Measurements from ENCODE around the gene SLC49A3. TPM values are rescaled to one million over a fixed set of nuclear protein-coding genes. Genes with fewer than 3 reads are reported as not detected.
"Not testable (repeated sequence)": the region's sequence is repeated elsewhere in the genome, so short reads cannot be mapped to it uniquely, and the experiment has no call there.

Gene SLC49A3
- total RNA-seq = 0.16 and 0.43 TPM in 2 replicates

DNA sequence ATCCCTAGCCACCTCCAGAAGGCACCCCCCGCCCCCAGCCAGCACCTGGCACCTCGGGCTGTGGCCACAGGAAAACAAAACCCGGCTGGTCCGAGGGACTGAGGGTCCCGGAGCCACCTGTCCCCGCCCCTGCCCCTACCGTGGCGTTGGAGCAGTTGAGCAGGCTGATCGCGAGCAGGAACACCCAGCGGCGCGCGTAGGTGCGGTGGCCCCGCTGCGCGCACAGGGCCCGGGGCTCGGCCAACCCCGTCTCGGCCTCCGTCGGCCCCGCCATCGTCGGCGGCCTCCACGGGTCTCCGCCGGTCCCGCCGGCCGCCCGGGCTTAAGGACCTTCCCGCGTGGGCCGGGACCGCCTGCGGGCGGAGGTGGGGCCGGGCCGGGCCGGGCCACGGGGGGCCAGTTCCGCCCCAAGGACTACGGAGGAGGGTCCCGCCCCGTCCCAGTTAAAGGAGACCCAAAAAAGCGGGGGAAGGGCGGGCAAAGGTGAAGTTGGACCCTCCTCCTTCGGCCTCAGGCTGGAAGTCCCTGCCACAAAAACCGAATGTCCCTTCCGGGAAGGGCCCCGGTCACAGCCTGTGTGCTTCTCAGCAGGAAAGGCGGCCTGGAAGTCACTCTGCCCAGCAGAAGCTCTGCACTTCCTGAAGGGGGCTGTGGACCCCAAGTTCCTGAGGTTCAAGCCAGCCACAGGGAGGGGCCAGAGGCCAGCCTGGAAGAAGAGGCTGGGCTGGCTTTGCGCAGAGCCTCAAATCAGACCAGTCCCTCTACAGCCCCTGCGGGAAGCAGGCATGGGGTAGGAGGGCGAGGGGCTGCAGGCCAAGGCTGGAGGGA lies at the start of gene SLC49A3:
Gene SLC49A3 (minus strand): TSS at position 298 of the 828 bp plus-strand sequence. CDS start 24 bp downstream, at position 274.
- intact Hi-C loops (cut with micrococcal nuclease) = no loop called here

DNA sequence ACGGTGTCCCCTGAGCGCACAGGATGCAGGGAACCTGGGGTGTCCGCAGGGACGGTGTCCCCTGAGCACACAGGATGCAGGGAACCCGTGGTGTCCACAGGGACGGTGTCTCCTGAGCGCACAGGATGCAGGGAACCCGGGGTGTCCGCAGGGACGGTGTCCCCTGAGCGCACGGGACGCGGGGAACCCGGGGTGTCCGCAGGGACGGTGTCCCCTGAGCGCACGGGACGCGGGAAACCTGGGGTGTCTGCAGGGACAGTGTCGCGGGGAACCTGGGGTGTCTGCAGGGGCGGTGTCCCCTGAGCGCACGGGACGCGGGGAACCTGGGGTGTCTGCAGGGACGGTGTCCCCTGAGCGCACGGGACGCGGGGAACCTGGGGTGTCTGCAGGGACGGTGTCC lies 47.6 kb upstream of the SLC49A3 start:
- intact Hi-C loops (cut with micrococcal nuclease) = not testable (repeated sequence)

DNA sequence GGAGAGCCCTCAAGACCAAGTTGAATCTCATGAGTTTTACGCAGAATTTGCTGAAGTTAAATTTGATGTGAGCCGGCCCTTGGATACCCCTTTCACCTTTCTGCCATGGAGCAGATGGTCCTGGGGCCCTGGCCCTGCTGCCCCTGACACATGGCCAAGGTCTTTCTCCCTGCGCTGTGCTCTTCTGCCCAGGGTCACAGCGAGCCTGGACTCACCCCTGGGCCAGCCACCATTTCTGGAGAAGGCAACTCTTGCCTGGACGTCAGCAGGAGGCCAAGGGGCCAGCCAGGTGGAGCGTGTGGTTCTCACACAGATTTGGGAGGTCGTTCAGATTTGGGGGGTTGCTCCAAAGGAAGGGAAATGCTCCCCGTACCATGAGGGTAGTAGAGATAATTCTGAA lies 46.6 kb upstream of the SLC49A3 start:
- intact Hi-C loops (cut with micrococcal nuclease) = no loop called here

DNA sequence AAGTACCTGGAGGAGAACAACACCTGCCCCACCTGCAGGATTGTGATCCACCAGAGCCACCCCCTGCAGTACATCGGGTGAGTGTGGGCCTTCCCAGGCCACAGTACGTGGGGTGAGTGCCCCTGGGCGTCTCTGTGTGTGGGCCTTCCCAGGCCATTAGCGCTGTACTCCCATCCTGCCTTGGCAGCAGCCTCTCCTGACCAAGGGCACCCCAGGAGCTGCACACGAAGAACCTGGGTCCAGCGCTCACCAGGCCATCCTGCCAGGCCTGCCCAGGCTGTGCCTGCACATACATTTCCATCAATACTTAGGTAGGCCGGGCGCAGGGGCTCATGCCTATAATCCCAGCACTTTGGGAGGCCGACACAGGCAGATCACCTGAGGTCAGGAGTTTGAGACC lies 46.0 kb upstream of the SLC49A3 start:
- intact Hi-C loops (cut with micrococcal nuclease) = no loop called here

DNA sequence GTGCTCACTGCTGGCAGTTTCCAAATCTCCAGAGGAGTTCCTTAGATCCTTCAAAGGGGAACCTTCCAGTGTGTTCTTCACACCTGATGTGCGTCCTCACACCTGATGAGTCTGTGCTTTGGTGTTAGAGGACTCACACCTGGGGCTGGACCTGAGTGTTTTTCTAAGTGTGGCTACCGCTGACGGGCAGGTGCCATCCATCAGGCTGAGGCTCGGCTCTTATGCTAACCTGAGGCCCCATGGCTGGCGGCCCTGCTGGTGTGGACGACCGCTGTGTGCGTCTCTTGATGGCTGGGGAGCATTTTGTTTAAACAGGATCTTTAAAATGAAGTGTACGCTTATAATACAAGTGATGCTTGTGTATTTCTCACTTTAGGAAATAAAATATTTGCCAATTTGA lies 45.1 kb upstream of the SLC49A3 start:
- intact Hi-C loops (cut with micrococcal nuclease) = no loop called here

DNA sequence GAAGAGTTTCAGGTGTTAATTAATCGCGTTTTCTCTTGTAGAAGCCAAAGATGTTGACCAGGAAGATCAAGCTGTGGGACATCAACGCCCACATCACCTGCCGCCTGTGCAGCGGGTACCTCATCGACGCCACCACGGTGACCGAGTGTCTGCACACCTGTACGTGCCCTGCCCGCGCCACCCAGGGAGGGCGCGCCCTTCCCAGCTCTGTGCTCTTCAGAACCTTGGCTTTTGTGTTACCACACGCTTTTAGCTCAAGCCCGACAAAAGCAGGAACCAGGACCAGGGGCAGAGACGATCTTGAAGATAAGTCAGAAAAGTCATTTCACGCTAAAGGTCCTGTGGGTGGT lies 44.7 kb upstream of the SLC49A3 start:
- intact Hi-C loops (cut with micrococcal nuclease) = no loop called here

DNA sequence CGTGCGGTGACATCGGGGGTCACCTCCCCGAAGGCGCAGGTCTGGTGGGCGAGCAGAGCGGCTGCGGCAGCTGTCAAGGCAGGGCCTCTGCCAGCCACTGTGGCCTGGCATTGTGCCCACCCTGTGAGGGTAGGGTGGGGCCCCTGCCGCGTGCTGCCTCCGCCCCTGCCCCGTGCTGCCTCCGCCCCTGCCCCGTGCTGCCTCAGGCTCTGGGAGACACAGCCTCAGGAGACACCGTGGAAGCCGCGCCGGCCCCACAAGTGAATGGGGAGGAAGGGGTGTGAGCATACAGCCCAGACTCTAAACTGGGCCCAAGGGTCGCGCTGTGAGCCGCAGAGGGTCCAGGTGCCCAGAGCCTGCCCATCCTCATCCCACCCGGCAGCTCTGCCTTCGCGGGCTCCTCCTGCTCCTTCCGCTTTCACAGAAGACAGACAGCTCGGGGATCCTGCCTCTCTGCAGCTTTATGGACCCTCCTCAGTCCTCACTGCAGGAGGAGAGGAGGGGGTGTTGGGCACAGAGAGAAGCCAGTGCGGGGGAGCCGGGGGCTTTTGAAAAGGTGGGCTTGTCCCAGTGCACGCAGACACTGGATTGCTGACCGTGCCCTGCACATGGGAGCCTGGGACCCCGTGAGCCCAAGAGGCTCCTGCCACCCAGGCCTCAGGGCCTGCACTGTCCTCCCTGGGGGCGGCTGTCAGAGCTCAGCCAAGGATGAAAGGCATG lies 44.1 kb upstream of the SLC49A3 start:
- intact Hi-C loops (cut with micrococcal nuclease) = no loop called here

DNA sequence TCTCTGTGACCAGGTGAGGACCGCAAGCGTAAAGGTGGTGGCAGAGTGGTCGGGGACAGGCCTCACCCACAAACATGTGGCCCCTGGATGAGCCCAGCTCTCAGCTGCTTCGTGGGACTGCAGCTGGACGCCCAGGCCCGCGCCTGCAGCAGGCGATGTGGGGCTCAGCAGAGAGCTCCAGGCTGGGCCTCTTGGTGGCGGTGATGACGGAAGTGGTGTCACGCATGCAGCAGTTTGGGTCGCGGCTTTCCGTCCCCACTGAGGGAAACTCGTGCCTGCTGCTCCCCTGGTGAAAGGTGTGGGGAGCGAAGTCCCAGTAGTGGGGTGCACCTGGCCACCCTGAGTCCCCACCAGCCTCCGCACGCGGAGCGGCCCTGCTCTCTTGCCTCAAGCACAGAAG lies 43.5 kb upstream of the SLC49A3 start:
- intact Hi-C loops (cut with micrococcal nuclease) = no loop called here

DNA sequence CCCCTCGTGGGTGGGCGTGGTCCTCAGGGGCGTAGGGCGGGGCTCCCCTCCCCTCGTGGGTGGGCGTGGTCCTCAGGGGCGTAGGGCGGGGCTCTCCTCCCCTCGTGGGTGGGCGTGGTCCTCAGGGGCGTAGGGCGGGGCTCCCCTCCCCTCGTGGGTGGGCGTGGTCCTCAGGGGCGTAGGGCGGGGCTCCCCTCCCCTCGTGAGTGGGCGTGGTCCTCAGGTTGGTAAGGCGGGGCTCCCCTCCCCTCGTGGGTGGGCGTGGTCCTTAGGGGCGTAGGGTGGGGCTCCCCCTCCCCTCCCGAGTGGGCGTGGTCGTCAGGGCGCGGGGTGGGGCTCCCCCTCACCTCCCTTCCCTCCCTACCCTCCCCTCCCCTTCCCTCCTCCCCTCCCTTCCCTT lies 43.0 kb upstream of the SLC49A3 start:
- intact Hi-C loops (cut with micrococcal nuclease) = not testable (repeated sequence)

DNA sequence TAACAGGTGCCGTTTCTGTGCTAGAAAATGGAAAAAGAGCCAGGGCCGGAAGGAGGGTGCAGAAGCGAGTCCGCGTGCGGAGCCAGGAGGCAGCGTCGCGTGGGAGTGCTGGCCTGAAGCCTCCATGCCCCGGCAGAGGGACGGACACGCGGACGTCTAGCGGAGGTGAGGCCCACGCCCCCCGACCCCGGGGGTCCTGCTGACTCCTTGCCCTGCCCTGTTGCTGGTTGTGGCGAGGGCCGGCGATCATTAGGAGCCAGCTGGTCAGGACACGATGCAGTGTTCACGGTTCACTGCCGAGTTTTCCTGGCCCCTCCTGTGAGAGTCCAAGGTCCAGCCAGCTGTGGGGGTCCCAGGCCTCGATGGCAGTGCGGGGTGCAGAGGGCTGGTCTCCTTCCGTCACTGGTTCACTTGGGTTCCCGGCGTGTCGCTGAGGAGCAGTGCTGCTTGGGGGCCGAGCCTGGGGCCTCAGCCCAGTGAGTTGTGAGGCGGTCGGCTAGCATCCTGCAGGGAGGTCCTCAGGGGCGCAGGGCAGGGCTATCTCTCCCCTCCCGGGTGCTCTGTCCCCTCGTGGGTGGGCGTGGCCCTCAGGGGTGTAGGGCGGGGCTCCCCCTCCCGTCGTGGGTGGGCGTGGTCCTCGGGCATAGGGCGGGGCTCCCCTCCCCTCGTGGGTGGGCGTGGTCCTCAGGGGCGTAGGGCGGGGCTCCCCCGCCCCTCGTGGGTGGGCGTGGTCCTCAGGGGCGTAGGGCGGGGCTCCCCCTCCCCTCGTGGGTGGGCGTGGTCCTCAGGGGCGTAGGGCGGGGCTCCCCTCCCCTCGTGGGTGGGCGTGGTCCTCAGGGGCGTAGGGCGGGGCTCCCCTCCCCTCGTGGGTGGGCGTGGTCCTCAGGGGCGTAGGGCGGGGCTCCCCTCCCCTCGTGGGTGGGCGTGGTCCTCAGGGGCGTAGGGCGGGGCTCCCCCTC lies 42.3 kb upstream of the SLC49A3 start:
- intact Hi-C loops (cut with micrococcal nuclease) = not testable (repeated sequence)

DNA sequence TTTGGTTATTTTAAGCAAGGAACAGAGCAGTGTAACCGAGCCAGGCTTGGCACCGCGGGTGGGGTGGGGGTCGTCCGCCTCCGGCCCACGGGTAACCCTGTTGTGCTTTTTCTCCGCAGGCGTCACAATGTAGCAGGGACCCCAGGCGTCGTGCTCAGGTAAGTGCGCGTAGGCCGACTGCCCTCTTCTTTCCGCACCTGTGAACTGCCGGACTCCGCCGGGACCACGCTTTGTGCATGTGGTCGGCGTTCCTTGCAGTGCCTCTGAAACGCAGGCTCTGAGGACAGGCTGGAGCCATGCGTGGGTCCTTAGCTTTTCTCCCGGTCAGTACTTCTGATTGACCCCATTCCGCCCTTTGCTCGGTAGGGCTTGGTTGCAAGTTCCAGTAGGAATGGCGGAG lies 41.6 kb upstream of the SLC49A3 start:
- intact Hi-C loops (cut with micrococcal nuclease) = no loop called here

DNA sequence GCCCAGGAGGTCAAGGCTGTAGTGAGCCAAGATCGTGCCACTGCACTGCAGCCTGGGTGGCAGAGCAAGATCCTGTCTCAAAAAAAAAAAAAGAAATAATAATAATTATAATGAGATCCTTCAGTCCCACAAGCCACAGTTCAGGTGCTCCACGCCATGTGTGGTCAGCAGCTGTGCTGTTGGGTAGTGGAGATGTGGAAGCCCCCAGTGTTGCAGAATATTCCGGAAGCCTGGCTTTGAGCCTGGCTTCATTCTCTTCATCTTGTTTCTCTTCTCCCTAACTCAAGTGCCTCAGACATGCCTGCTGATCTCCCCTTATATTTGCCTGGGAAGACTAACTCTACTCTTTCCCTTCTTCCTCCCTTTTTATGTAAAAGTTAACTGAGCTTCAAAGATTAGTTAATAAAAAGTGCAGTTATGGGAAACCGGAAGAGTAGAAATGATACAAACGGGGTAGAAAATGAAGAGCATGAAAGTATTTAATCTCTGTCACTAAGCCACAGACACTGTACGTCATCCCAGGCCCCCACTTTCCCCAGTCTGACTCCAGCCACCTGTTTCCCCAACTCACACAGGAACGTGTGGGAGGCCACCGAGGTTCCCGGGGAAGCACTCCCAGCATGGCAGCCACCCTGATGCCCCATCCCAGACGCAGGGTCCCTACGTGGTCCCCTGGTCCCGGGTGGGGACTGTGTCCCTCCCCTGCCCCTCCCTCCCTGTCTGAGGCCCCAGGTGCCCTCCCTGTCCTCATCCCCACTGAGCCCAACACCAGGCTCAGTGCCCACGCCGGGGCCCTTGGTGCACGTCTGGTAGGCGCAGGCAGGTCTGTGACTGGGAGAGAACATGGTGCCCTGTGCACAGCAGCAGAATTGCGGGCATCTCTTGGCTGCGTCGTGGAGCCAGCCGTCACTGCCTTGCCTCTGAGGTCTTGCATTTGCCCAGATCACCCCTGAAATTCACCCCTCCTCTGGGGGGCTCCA lies 40.7 kb upstream of the SLC49A3 start:
- intact Hi-C loops (cut with micrococcal nuclease) = no loop called here

DNA sequence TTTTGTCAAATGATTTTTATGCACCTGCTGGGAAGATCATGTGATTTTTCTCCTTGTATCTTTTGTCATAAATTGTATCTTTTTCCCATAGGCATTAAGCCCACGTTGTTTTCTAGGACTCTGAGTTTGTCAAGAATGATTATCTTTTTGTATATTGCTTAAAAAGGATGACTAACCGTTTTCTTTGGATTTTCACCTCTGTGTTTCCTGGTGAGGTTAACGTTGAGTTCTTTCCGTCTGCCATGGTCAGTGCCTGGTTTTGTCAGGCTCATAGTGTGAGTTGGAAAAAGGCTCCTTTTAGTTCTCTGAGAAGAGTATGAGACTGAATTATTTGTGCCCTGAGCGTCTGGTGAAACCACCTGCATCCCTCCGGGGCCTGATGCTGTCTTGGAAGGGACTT lies 38.6 kb upstream of the SLC49A3 start:
- intact Hi-C loops (cut with micrococcal nuclease) = no loop called here

DNA sequence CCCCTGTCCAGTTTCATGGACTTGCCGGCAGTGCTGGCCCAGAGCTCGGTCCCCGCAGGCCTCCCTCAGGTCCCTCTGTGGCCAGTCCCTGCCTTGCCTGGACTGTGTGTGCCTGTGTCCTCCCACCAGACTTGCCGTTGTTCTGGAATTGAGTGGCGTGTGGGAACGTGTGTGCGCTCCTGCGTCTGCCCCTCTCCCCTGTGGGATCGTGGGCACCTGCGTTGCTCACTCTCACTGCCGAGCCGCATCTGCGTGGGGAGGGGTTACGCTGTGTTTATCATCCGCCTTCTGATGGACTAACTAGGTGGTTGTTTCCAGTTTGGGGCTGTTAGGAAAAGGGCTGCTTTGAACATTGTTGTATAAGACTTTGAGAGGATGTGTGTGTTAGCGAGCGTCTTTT lies 37.9 kb upstream of the SLC49A3 start:
- intact Hi-C loops (cut with micrococcal nuclease) = no loop called here

DNA sequence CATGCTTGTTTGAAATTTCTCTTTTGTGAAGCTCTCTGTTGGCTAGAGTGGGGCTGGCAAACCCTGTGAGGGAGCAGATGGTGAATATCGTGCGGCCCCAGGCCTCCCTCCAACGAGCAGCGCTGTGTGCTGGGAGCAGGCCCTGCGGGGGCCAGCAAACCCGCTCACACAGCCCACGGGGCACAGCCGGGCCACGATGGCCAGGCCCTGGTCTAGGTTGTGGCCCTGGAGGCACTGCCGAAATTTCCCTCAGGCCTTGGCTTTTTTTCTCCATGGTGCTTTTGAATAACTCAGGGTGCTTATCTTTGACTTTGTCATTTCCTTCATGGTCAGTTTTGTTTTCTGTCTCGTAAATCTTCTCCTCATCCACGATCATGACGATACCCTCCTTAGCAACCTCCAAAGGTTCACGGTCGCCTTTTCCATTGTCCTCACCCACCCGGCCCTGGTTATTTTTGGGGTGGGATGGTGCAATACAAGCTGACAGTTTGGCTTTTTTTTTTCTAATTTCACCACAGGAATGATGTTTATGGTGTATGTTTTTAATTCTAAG lies 37.4 kb upstream of the SLC49A3 start:
- intact Hi-C loops (cut with micrococcal nuclease) = no loop called here

DNA sequence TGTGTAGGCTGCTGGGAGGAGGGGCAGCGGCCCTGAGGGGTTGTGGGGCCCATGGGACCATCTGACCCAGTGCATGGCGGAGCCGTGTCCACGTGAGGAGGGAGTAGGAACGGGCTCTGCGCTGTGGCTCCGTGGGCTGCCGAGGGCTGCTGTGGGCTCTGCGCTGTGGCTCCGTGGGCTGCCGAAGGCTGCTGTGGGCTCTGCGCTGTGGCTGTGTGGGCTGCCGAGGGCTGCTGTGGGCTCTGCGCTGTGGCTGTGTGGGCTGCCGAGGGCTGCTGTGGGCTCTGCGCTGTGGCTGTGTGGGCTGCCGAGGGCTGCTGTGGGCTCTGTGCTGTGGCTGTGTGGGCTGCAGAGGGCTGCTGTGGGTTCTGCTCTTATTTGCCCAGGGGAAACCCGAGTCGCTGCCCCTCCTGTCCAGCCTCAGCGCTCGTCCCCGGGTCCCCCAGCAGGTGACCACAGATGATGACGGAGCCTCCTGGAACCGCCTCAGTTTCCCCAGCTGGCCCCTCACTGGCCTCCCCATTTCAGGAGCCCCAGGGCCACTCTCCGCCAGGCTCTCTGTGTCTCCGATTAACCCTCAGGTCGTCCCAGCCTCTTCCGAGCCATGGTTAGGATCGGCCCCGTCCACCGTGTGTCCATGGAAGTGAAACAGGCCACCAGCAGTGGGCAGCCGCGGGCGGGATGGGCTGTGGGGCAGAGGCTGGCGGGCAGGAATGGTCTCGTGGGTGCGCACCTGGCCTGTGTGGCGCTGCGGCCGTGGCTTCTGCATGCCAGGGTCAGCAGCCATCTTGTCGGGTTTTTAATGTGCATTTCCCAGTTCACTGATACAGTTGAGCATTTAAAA lies 36.7 kb upstream of the SLC49A3 start:
- intact Hi-C loops (cut with micrococcal nuclease) = no loop called here

DNA sequence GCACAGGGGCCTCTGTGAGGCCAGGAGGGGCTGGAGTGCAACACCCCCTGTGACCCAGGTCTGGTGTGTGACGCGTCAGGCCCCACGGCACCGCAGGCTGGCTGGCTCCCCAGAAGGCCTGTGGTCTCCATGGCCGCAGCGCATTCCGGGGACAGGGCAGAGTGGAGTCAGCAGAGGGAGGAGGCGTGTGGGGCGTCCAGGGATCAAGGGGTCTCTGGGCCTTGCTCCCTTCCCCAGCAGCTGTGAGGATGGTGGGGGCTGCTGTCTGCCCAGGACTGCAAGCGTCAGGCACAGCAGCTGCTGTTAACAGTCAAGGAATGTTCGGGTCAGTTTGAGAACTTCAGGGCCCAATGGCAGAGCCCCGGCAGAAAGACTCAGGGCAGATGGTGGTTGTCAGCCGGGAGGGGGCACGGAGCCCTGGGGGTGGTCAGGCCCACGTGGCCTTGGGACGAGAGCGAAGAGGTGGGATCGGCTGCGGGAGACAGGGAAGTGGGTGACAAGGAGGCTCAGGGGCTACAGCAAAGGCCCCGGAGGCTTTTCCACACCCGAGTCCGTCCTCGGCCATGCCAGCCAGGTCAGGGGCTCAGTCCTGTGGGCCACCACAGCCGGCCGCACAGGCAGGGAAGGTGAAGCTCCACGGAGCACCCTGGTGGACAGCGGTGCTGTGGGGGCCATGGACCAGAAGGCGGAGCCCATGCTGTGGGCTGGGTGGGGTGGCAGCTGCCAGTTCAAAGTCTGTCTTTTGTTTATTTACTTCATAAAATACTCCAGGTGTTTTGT lies 35.0 kb upstream of the SLC49A3 start:
- intact Hi-C loops (cut with micrococcal nuclease) = no loop called here

DNA sequence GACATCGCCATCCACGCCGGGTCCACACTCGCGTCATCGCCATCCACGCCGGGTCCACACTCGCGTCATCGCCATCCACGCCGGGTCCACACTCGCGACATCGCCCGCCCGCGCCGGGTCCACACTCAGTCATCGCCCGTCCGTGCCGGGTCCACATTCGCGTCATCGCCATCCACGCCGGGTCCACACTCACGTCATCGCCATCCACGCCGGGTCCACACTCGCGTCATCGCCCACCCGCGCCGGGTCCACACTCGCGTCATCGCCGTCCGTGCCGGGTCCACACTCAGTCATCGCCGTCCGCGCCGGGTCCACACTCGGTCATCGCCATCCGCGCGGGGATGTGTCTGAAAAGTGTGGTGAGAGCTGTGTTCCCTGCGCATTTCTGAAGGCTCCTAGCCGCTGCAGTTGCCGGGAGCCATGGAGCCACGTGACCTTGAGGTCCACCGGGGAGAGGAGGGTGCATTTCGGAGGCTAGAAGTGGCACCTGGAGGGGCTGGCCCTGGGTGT lies 34.0 kb upstream of the SLC49A3 start:
- intact Hi-C loops (cut with micrococcal nuclease) = no loop called here

All from T-helper 2 cell treated with Interferon-gamma antibody and Interleukin-4, amounts not matched to agents 100 ng/mL and 5 ng/mL, for 36 hours (primary cell).